GM23338 (cell line): Measurements from ENCODE around the gene ELAVL3. TPM values are rescaled to one million over a fixed set of nuclear protein-coding genes. Genes with fewer than 3 reads are reported as not detected.
A peak's percentile ranks its signal among the peaks of the same experiment; 100 is the strongest.

ENCODE experiments used
- ATAC-seq: fragments of 200-7000 bp; cut with Tn5 transposase; 3 replicates; pipeline ENCODE4 v1.9.1; 2020
- DNase-seq: peaks from one replicate; pipeline ENCODE4 v3.0.0-alpha.2; 2015; ENCODE audit warnings: low spot score
- H2AFZ ChIP-seq: fragments of 200-600 bp; sonication (generic); 2 replicates; pipeline ENCODE4 v1.8.0; 2016; ENCODE audit warnings: antibody characterized with exemption, mild to moderate bottlenecking, moderate library complexity
- H3F3A ChIP-seq: fragments of 200-600 bp; sonication (generic); replicated peaks from 2 replicates; pipeline ENCODE4 v1.8.0; 2017; ENCODE audit warnings: antibody characterized with exemption, mixed run types, low read depth
- H3K27ac ChIP-seq: fragments of 200-600 bp; sonication (generic); 2 replicates; pipeline ENCODE4 v1.6.1; 2016; ENCODE audit warnings: low read depth
- H3K27me3 ChIP-seq: fragments of 200-600 bp; sonication (generic); 2 replicates; pipeline ENCODE4 v1.8.0; 2016; ENCODE audit warnings: mild to moderate bottlenecking, mixed run types, moderate library complexity; ENCODE audit not compliant: insufficient read depth
- H3K36me3 ChIP-seq: fragments of 200-600 bp; sonication (generic); 2 replicates; pipeline ENCODE4 v1.8.0; 2016; ENCODE audit warnings: mild to moderate bottlenecking; ENCODE audit not compliant: insufficient read depth
- H3K4me1 ChIP-seq: fragments of 200-600 bp; sonication (generic); 2 replicates; pipeline ENCODE4 v1.8.0; 2016; ENCODE audit warnings: mild to moderate bottlenecking, moderate library complexity; ENCODE audit not compliant: insufficient read depth
- H3K4me2 ChIP-seq: fragments of 200-600 bp; sonication (generic); 2 replicates; pipeline ENCODE4 v1.7.1; 2017; ENCODE audit warnings: mixed run types
- H3K4me3 ChIP-seq: fragments of 200-600 bp; sonication (generic); 2 replicates; pipeline ENCODE4 v1.6.1; 2016; ENCODE audit warnings: mixed run types
- H3K79me2 ChIP-seq: fragments of 200-600 bp; sonication (generic); replicated peaks from 2 replicates; pipeline ENCODE4 v1.8.0; 2017; ENCODE audit warnings: mild to moderate bottlenecking; ENCODE audit not compliant: insufficient read depth
- H3K9me2 ChIP-seq: fragments of 200-600 bp; sonication (generic); 2 replicates; pipeline ENCODE4 v1.8.0; 2017; ENCODE audit not compliant: insufficient read depth
- H4K20me1 ChIP-seq: fragments of 200-600 bp; sonication (generic); replicated peaks from 2 replicates; pipeline ENCODE4 v1.8.0; 2017; ENCODE audit warnings: mild to moderate bottlenecking; ENCODE audit not compliant: insufficient read depth
- H3K27ac Mint-ChIP-seq: 2 replicates; pipeline ENCODE4 v1.8.0; 2020; ENCODE audit warnings: inconsistent platforms, mild to moderate bottlenecking, moderate library complexity, mixed read lengths
- H3K27me3 Mint-ChIP-seq: 3 replicates; pipeline ENCODE4 v1.8.0; 2022; ENCODE audit warnings: low read depth, mild to moderate bottlenecking, moderate library complexity, mixed read lengths, inconsistent platforms; ENCODE audit not compliant: insufficient read depth, poor library complexity
- H3K36me3 Mint-ChIP-seq: 3 replicates; pipeline ENCODE4 v1.8.0; 2021; ENCODE audit warnings: low read depth, mild to moderate bottlenecking, inconsistent platforms, moderate library complexity, mixed read lengths
- H3K4me1 Mint-ChIP-seq: 3 replicates; pipeline ENCODE4 v1.8.0; 2020; ENCODE audit warnings: mild to moderate bottlenecking, inconsistent platforms, mixed read lengths
- H3K4me3 Mint-ChIP-seq: 3 replicates; pipeline ENCODE4 v1.8.0; 2021; ENCODE audit warnings: moderate library complexity, mild to moderate bottlenecking, inconsistent platforms, mixed read lengths
- H3K9me3 Mint-ChIP-seq: 3 replicates; pipeline ENCODE4 v1.8.0; 2020; ENCODE audit warnings: moderate library complexity, mild to moderate bottlenecking, inconsistent platforms, mixed read lengths
- CREB1 ChIP-seq: fragments of 250-450 bp; sonication (Bioruptor Pico); IDR thresholded peaks from 2 replicates; pipeline ENCODE4 v1.5.0; 2020; ENCODE audit warnings: low read depth, mild to moderate bottlenecking, moderate library complexity
- EZH2 ChIP-seq: fragments of 200-600 bp; sonication (generic); IDR thresholded peaks from one replicate; pipeline ENCODE4 v1.8.0; 2017; ENCODE audit warnings: antibody characterized with exemption, mild to moderate bottlenecking, low read depth; ENCODE audit not compliant: unreplicated experiment
- JUNB ChIP-seq: IDR thresholded peaks from one replicate; pipeline ENCODE4 v1.6.1; 2016; ENCODE audit warnings: antibody characterized with exemption; ENCODE audit not compliant: unreplicated experiment
- POLR2AphosphoS5 ChIP-seq: IDR thresholded peaks from 2 replicates; pipeline ENCODE4 v1.6.1; 2016; ENCODE audit warnings: antibody characterized with exemption, low read depth
- REST ChIP-seq: IDR thresholded peaks from one replicate; pipeline ENCODE4 v1.6.1; 2018; ENCODE audit warnings: antibody characterized with exemption; ENCODE audit not compliant: unreplicated experiment
- ZNF114 ChIP-seq: fragments of 250-450 bp; sonication (Bioruptor Pico); IDR thresholded peaks from 2 replicates; pipeline ENCODE4 v1.5.0; 2020; ENCODE audit warnings: mild to moderate bottlenecking, moderate library complexity
- ZNF331 ChIP-seq: fragments of 250-450 bp; sonication (Bioruptor Pico); IDR thresholded peaks from 2 replicates; pipeline ENCODE4 v1.5.0; 2020; ENCODE audit warnings: low read depth, mild to moderate bottlenecking, moderate library complexity
- polyA plus RNA-seq: library from polyadenylated mRNA; unstranded; fragments of >200 nt; fragmentation: Nextera tagmentation; extraction: Ambion mirVana; gene quantifications from 2 replicates; pipeline ENCODE4 v1.2.1, GENCODE V29; 2016
- total RNA-seq: library from RNA; depleted of rRNA; stranded (reverse); fragments of >200 nt; shearing (Covaris generic); gene quantifications from 2 replicates; pipeline ENCODE4 v1.2.3, GENCODE V29; 2014
- TF ChIP-seq, protein P1 (sequence below): IDR thresholded peaks from 2 replicates; pipeline ENCODE4 v1.6.1; 2016; ENCODE audit warnings: antibody characterized with exemption
- TF ChIP-seq, protein P2 (sequence below), 2 experiments: fragments of 200-600 bp in 1 of 2; sonication (generic) in 1 of 2; conservative IDR thresholded peaks; 2 replicates each; pipeline versions ENCODE4 v1.5.1 to v1.6.1; 2016 to 2017; ENCODE audit warnings: antibody characterized with exemption in 2 of 2, low read depth in 2 of 2, mild to moderate bottlenecking in 2 of 2, moderate library complexity in 1 of 2

The ELAVL3 gene
- total and polyA plus RNA-seq, 2 experiments from 2014 or later: 0.45 to 1.2 TPM

DNA sequence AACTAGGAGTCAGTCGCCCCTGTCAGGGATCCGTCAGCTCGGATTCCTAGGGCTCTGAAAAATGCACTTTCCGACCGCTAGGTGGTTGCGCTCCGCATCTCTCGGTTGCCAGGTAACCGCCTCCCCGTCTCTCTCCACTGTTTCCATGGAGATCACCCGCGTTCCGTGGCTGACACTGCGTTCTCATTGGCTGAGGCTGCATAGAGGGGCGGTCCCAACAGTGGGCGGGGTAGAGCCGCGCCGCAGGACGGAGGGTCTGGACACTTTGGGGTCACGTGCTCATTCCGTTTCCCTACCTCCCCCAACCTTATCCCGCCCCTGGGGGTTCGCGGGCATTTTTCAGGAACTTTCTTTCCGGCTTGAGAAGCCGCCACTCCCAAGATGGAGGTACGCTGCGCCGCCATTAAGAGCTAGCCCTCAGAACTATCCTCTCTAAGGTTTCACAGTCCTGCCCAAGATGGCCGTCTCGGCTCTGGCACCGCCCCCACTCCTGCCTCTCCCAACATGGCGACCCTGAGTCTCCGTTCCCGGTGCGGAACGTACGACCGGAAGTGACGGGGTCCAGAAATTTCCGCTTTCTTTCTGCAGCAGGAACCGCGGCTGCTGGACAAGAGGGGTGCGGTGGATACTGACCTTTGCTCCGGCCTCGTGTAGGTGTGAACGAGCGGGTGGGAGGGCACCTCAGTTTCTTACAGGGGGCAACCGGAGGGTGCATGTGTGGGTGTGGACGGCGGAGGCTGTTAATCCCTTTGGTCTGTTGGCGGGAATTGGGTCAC lies 45.6 kb downstream of the ELAVL3 start, which contains the start of the genes ODAD3 and PRKCSH:
Gene ODAD3 (minus strand): TSS at position 65 of the 776 bp plus-strand sequence. CDS start 105 bp downstream, outside the sequence.
Gene PRKCSH (plus strand): TSS at position 579 of the 776 bp plus-strand sequence. CDS start 483 bp downstream, outside the sequence.
- peaks cover 6% of the 10 kb centered on the region; the same call in 2 of the 3 replicates for H3K4me1 Mint-ChIP-seq
- H3K4me3 ChIP-seq: peak within 1 kb of the TSS; percentile 69
- H3K4me1 ChIP-seq: peaks cover 11% of the 10 kb centered on the region; the same call in 1 of the 2 replicates
- H3K27ac ChIP-seq: peak within 1 kb of the TSS; percentile 81; the same call in 1 of the 2 replicates
- H2AFZ ChIP-seq: peak within 1 kb of the TSS; percentile 72
- H3K36me3 ChIP-seq: peaks cover 25% of the 10 kb centered on the region
- TF ChIP-seq ZNF114 (CRISPR knock-in tag) (peak; percentile 68; the same call in 1 of the 2 replicates), CREB1 (CRISPR knock-in tag) (peak; percentile 93), POLR2AphosphoS5 (peak; percentile 97), EZH2 (no peak), REST (no peak), ZNF331 (CRISPR knock-in tag) (no peak), JUNB (no peak)
- TF ChIP-seq, protein P1, sequence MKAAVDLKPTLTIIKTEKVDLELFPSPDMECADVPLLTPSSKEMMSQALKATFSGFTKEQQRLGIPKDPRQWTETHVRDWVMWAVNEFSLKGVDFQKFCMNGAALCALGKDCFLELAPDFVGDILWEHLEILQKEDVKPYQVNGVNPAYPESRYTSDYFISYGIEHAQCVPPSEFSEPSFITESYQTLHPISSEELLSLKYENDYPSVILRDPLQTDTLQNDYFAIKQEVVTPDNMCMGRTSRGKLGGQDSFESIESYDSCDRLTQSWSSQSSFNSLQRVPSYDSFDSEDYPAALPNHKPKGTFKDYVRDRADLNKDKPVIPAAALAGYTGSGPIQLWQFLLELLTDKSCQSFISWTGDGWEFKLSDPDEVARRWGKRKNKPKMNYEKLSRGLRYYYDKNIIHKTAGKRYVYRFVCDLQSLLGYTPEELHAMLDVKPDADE: peak; percentile 97
- TF ChIP-seq, protein P2, sequence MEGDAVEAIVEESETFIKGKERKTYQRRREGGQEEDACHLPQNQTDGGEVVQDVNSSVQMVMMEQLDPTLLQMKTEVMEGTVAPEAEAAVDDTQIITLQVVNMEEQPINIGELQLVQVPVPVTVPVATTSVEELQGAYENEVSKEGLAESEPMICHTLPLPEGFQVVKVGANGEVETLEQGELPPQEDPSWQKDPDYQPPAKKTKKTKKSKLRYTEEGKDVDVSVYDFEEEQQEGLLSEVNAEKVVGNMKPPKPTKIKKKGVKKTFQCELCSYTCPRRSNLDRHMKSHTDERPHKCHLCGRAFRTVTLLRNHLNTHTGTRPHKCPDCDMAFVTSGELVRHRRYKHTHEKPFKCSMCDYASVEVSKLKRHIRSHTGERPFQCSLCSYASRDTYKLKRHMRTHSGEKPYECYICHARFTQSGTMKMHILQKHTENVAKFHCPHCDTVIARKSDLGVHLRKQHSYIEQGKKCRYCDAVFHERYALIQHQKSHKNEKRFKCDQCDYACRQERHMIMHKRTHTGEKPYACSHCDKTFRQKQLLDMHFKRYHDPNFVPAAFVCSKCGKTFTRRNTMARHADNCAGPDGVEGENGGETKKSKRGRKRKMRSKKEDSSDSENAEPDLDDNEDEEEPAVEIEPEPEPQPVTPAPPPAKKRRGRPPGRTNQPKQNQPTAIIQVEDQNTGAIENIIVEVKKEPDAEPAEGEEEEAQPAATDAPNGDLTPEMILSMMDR (conservative IDR thresholded peaks at IDR 0.05; ENCODE audit: low read depth in 2 of 2): peak; percentile 72 to 76
- no peaks in the 10 kb centered on the region for H4K20me1 ChIP-seq
- peaks cover 45% of the 10 kb centered on the region for H3K36me3 Mint-ChIP-seq
- peak within 1 kb of the TSS; percentile 99 for H3K4me3 Mint-ChIP-seq
- no peaks in the 10 kb centered on the region for H3K27me3 ChIP-seq
- peak within 1 kb of the TSS; percentile 100 for H3K27ac Mint-ChIP-seq
- peak within 1 kb of the TSS; percentile 93 for H3K4me2 ChIP-seq
- ATAC-seq (peak; percentile 95), DNase-seq (peak; percentile 100)
- no peaks in the 10 kb centered on the region for H3K9me2 ChIP-seq
- no peaks in the 10 kb centered on the region for H3K9me3 Mint-ChIP-seq
- H3K27me3 Mint-ChIP-seq: peaks cover 16% of the 10 kb centered on the region
- peaks cover 5% of the 10 kb centered on the region; the same call in 1 of the 2 replicates for H3F3A ChIP-seq
- peaks cover 19% of the 10 kb centered on the region for H3K79me2 ChIP-seq
